SU-DHL-6 (cell line): ENCODE results near the gene CISD3.

Experiments used
- H2AFZ ChIP-seq: fragments of 200-600 bp; sonication (generic); 2 replicates; pipeline ENCODE4 v1.6.1; 2014; ENCODE audit warnings: low read depth, mild to moderate bottlenecking, moderate library complexity, mixed read lengths, antibody characterized with exemption, low read length; ENCODE audit not compliant: severe bottlenecking
- H3F3A ChIP-seq: fragments of 200-600 bp; shearing (Covaris generic); 2 replicates; pipeline ENCODE4 v1.6.0; 2016; ENCODE audit warnings: antibody characterized with exemption, mild to moderate bottlenecking; ENCODE audit not compliant: insufficient read depth
- H3K27ac ChIP-seq: fragments of 200-600 bp; sonication (generic); 2 replicates; pipeline ENCODE4 v1.5.1; 2016; ENCODE audit warnings: low read depth, mild to moderate bottlenecking, low read length, moderate library complexity, mixed read lengths
- H3K27me3 ChIP-seq: fragments of 200-600 bp; sonication (generic), shearing (Covaris generic); 2 replicates; pipeline ENCODE4 v1.6.0; 2014; ENCODE audit warnings: mild to moderate bottlenecking, low read length
- H3K36me3 ChIP-seq: fragments of 200-600 bp; sonication (generic); 2 replicates; pipeline ENCODE4 v1.6.1; 2014; ENCODE audit warnings: mild to moderate bottlenecking, low read length, mixed read lengths
- H3K4me2 ChIP-seq: fragments of 300-600, 200-600 bp; shearing (Covaris generic), sonication (generic); 2 replicates; pipeline ENCODE4 v1.6.0; 2014; ENCODE audit warnings: low read length, low read depth, mild to moderate bottlenecking; ENCODE audit not compliant: poor library complexity, severe bottlenecking
- H3K4me3 ChIP-seq: fragments of 200-600 bp; sonication (generic); 2 replicates; pipeline ENCODE4 v1.5.1; 2014; ENCODE audit warnings: antibody characterized with exemption, low read length, mild to moderate bottlenecking, mixed read lengths; ENCODE audit not compliant: insufficient read depth, poor library complexity, severe bottlenecking
- H3K79me2 ChIP-seq: fragments of 200-600 bp; sonication (generic); 2 replicates; pipeline ENCODE4 v1.6.1; 2014; ENCODE audit warnings: mild to moderate bottlenecking, low read length, moderate library complexity; ENCODE audit not compliant: insufficient read depth
- H3K9ac ChIP-seq: fragments of 200-600 bp; sonication (generic); 2 replicates; pipeline ENCODE4 v1.7.0; 2014; ENCODE audit warnings: mild to moderate bottlenecking, low read length
- H3K9me2 ChIP-seq: fragments of 200-600 bp; sonication (generic); replicated peaks from 2 replicates; pipeline ENCODE4 v1.6.1; 2014; ENCODE audit warnings: low read length; ENCODE audit not compliant: insufficient read depth
- H3K9me3 ChIP-seq: fragments of 200-600 bp; sonication (generic); 2 replicates; pipeline ENCODE4 v1.6.1; 2014; ENCODE audit warnings: low read length, mixed read lengths; ENCODE audit not compliant: insufficient read depth
- H4K20me1 ChIP-seq: fragments of 200-600 bp; sonication (generic); 2 replicates; pipeline ENCODE4 v1.6.1; 2014; ENCODE audit warnings: low read depth, mild to moderate bottlenecking, antibody characterized with exemption, low read length, moderate library complexity, mixed read lengths
- CTCF ChIP-seq: fragments of 200-600 bp; sonication (generic); IDR thresholded peaks from one replicate; pipeline ENCODE4 v1.5.1; 2017; ENCODE audit warnings: antibody characterized with exemption, mild to moderate bottlenecking, low read length, moderate library complexity; ENCODE audit not compliant: insufficient read depth, poor library complexity, severe bottlenecking
- EZH2phosphoT487 ChIP-seq: fragments of 200-600 bp; sonication (generic), shearing (Covaris generic); conservative IDR thresholded peaks from 2 replicates; pipeline ENCODE4 v1.6.1; 2018; ENCODE audit warnings: mild to moderate bottlenecking, antibody characterized with exemption, low read length, moderate library complexity, mixed read lengths

Gene CISD3

DNA sequence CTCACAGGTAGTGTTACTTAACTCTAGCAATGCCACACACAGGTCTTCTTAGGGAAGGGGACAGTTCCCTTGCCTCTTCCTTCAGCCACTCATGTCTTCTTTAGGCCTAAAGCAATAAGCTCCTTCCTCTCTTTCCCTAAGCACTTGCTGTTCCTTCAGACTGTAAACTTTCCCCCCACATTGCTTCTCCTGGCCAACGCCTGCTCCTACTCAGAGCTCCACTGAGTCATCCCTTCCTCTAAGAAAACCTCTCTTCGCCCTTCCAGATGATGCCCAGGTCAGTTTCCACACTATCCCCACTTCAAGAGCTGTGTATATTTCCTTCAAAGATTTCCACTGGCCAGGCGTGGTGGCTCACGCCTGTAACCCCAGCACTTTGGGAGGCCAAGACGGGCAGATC lies 42.9 kb upstream of the CISD3 start:
- no peaks in the 10 kb centered on the region for H3K9me2 ChIP-seq
- no peaks in the 10 kb centered on the region for H3F3A ChIP-seq
- H2AFZ ChIP-seq = no peak overlapping the region
- H3K27ac ChIP-seq = no peak overlapping the region
- no peaks in the 10 kb centered on the region for H3K79me2 ChIP-seq
- no peak overlapping the region for H3K4me3 ChIP-seq
- TF ChIP-seq EZH2phosphoT487 (no peak), CTCF (no peak)
- H3K27me3 ChIP-seq = no peaks in the 10 kb centered on the region
- H3K9me3 ChIP-seq = no peaks in the 10 kb centered on the region
- no peak overlapping the region for H3K9ac ChIP-seq
- H3K36me3 ChIP-seq = no peaks in the 10 kb centered on the region
- no peak overlapping the region for H3K4me2 ChIP-seq
- H4K20me1 ChIP-seq = no peaks in the 10 kb centered on the region

GRCh38 chr17:38690386-38690785 lies 39.8 kb upstream of the CISD3 start:
- Histone ChIP-seq H3K4me3 (no peak overlapping the region), H3K9me3 (no peaks in the 10 kb centered on the region), H3K9me2 (no peaks in the 10 kb centered on the region), H3F3A (no peaks in the 10 kb centered on the region), H3K79me2 (no peaks in the 10 kb centered on the region), H3K36me3 (no peaks in the 10 kb centered on the region), H3K27me3 (no peaks in the 10 kb centered on the region), H4K20me1 (no peaks in the 10 kb centered on the region), H3K9ac (no peak overlapping the region), H3K27ac (no peak overlapping the region), H2AFZ (no peak overlapping the region), H3K4me2 (no peak overlapping the region)
- TF ChIP-seq CTCF = no peak
- no peak for TF ChIP-seq EZH2phosphoT487

GRCh38 chr17:38691154-38691553 lies 39.0 kb upstream of the CISD3 start:
- H3K79me2 ChIP-seq = no peaks in the 10 kb centered on the region
- H3K36me3 ChIP-seq = no peaks in the 10 kb centered on the region
- no peak overlapping the region for H3K27ac ChIP-seq
- H3K9me3 ChIP-seq = no peaks in the 10 kb centered on the region
- no peak overlapping the region for H3K4me3 ChIP-seq
- H2AFZ ChIP-seq = no peak overlapping the region
- no peaks in the 10 kb centered on the region for H4K20me1 ChIP-seq
- H3K9me2 ChIP-seq = no peaks in the 10 kb centered on the region
- no peaks in the 10 kb centered on the region for H3F3A ChIP-seq
- TF ChIP-seq EZH2phosphoT487 (no peak), CTCF (no peak)
- H3K9ac ChIP-seq = no peak overlapping the region
- no peaks in the 10 kb centered on the region for H3K27me3 ChIP-seq
- H3K4me2 ChIP-seq = no peak overlapping the region
